Immature natural killer cell (primary cell): ENCODE measurements around the gene TMEM255B. TPM values are rescaled to one million over a fixed set of nuclear protein-coding genes. Genes with fewer than 3 reads are reported as not detected.

Experiments
- DNase-seq, 3 donors: peaks; one replicate each; pipeline ENCODE4 v3.0.0; 2022; ENCODE audit warnings: mixed read lengths in 1 of 3
- H3K27ac Mint-ChIP-seq, 6 donors: one replicate each; pipeline ENCODE4 v1.8.0; 2020; ENCODE audit warnings: mixed read lengths in 6 of 6, mild to moderate bottlenecking in 5 of 6, inconsistent platforms in 4 of 6, moderate library complexity in 3 of 6
- H3K27me3 Mint-ChIP-seq, 3 donors: one replicate each; pipeline ENCODE4 v1.8.0; 2020 to 2021; ENCODE audit warnings: low read depth in 3 of 3, mild to moderate bottlenecking in 3 of 3, mixed read lengths in 3 of 3, moderate library complexity in 3 of 3, inconsistent platforms in 1 of 3
- H3K36me3 Mint-ChIP-seq, 3 donors: one replicate each; pipeline ENCODE4 v1.8.0; 2020; ENCODE audit warnings: mixed read lengths in 3 of 3, inconsistent platforms in 2 of 3, mild to moderate bottlenecking in 2 of 3
- H3K4me1 Mint-ChIP-seq, 2 donors: one replicate each; pipeline ENCODE4 v1.8.0; 2020; ENCODE audit warnings: inconsistent platforms in 2 of 2, mild to moderate bottlenecking in 2 of 2, mixed read lengths in 2 of 2, moderate library complexity in 1 of 2
- H3K4me3 Mint-ChIP-seq, 5 donors: one replicate each; pipeline ENCODE4 v1.8.0; 2020; ENCODE audit warnings: mild to moderate bottlenecking in 5 of 5, mixed read lengths in 5 of 5, inconsistent platforms in 3 of 5, moderate library complexity in 3 of 5
- H3K9me3 Mint-ChIP-seq, 6 donors: one replicate each; pipeline ENCODE4 v1.8.0; 2020; ENCODE audit warnings: mild to moderate bottlenecking in 6 of 6, mixed read lengths in 6 of 6, inconsistent platforms in 4 of 6, moderate library complexity in 3 of 6
- polyA plus RNA-seq, 3 donors: library from polyadenylated mRNA; unstranded; fragments of 300-500 nt; fragmentation: Illumina TruSeq; gene quantifications; one replicate each; pipeline ENCODE4 v1.2.3, GENCODE V29; 2021

The TMEM255B gene
- polyA plus RNA-seq, 3 donors from 2014 or later, result not detected

DNA sequence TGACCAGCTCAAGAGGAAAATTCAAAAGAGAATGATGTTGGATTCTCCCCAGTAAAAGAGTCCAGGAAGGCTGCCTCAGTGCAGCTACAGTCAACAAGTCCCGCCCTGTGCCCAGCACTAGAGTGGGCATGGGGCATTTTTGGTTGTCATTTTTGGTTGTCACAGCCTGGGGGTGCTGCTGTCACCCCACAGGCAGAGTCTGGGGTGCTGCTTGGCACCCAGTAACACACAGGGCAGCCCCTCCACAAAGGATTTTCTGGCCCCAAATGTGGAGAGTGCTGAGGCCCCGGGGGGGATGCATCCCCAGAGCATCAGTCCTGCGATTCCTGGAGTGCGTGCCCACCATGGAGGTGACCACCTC, 28.2 kb upstream of the TMEM255B start:
- no peak for DNase-seq
- Mint-ChIP-seq H3K4me3 (no peak overlapping the region), H3K27ac (no peak overlapping the region), H3K27me3 (peaks cover 7 to 11% (median 8%) of the 10 kb centered on the region in 3 donors), H3K4me1 (peaks cover 0 to 4% of the 10 kb centered on the region in 2 donors), H3K36me3 (no peaks in the 10 kb centered on the region), H3K9me3 (no peaks in the 10 kb centered on the region)

DNA sequence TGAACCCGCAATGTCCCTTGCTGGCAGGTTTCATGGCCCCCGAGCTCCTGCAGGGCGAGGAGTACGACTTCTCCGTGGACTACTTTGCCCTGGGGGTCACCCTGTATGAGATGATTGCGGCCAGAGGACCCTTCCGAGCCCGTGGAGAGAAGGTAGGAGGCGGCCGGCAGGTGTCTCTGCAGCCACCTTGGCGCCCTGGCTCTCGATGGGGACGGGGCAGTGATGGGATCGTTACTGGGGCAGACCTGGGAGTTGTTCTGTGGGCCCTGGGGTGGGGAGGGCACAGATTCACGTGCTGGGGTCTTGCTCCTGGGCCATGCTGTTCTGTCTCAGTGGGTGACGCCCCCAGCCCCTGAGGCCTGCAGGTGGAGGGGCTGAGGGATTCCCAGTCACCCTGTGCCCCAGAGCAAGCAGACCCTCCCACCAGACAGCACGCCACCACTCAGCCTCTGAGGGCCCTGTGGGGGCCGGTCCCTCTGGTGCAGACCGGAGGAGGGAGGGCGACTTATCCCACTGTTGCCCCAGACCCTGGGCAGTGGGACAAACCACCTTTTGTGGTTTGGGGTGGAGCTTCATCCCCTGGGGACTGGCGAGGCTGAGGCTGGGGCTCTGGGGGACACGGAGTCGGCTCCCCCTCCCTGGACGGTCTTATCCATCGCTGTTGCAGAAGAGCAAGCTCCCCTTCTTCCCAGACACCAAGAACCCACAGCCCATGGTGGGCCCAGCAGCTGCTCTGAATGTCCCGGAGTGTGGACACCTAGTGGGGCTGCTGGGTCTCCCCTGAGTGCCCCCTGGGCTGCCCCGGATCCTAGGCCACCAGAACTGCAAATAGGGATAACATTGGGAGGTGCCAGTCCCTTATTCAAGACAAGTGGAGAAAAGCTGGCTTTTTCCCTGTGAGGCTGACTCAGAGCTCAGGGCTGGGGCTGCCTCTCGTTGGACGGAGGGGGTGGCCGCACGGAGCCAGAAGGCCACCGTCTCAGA, 27.5 kb upstream of the TMEM255B start:
- Mint-ChIP-seq H3K4me3 (no peak overlapping the region), H3K27me3 (peaks cover 5 to 8% (median 6%) of the 10 kb centered on the region in 3 donors), H3K36me3 (no peaks in the 10 kb centered on the region), H3K4me1 (peaks cover 0 to 4% of the 10 kb centered on the region in 2 donors), H3K27ac (no peak overlapping the region), H3K9me3 (no peaks in the 10 kb centered on the region)
- no peak for DNase-seq

- DNase-seq, result no peak
- Mint-ChIP-seq H3K9me3 (no peaks in the 10 kb centered on the region), H3K4me3 (no peak overlapping the region), H3K27ac (no peak overlapping the region), H3K27me3 (peaks cover under 1 to 4% (median under 1%) of the 10 kb centered on the region in 3 donors), H3K4me1 (peaks cover 0 to 2% of the 10 kb centered on the region in 2 donors), H3K36me3 (no peaks in the 10 kb centered on the region)
These were observed 26.7 kb upstream of the TMEM255B start for GRCh38 chr13:113732176-113732960.

DNA sequence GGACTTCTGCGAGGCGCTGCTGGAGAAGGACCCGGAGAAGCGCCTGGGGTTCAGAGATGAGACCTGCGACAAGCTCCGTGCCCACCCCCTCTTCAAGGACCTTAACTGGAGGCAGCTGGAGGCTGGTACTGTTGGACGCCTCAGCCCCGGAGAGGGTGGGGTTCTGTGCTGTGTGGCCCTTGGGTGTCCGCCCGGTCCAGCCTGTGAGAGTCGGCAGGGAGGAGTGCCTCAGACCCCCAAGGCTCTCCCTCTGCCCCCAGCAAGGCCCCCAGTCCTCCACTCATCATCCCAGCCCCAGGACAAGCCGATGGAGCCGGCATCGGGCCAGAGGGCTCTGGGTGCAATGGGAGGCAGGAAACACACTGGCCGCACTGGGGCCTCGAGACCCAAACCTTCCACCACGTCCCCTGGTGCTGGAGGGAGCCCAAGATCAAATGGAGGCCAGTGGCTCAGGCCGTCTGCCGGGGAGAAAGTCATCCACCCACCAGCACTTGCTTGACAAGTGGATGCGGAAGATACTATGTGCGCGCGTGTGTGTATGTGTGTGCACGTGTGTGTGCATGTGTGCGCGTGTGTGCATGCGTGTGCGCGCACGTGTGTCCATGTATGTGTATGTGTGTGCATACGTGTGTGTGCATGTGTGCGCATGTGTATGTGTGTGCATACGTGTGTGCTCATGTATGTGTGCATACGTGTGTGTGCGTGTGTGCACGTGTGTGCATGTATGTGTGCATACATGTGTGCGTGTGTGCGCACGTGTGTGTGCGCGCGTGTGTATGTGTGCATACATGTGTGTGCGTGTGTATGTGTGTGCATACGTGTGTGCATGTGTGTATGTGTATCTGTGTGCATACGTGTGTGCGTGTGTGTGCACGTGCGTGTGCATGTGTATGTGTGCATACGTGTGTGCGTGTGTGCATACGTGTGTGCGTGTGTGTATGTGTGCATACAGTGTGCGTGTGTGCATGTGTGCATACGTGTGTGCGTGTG, 25.8 kb upstream of the TMEM255B start:
- Mint-ChIP-seq H3K4me1 (peaks cover 0 to 2% of the 10 kb centered on the region in 2 donors), H3K27ac (no peak overlapping the region), H3K36me3 (no peaks in the 10 kb centered on the region), H3K9me3 (no peaks in the 10 kb centered on the region), H3K27me3 (peaks cover 0 to 4% (median 0%) of the 10 kb centered on the region in 3 donors), H3K4me3 (no peak overlapping the region)
- DNase-seq, result no peak

- H3K36me3 Mint-ChIP-seq, result no peaks in the 10 kb centered on the region
- peaks cover 0 to 4% (median 0%) of the 10 kb centered on the region in 3 donors for H3K27me3 Mint-ChIP-seq
- H3K4me1 Mint-ChIP-seq, result peaks cover 0 to 2% of the 10 kb centered on the region in 2 donors
- no peak overlapping the region for H3K27ac Mint-ChIP-seq
- no peak for DNase-seq
- no peak overlapping the region for H3K4me3 Mint-ChIP-seq
- no peaks in the 10 kb centered on the region for H3K9me3 Mint-ChIP-seq
These were observed 24.8 kb upstream of the TMEM255B start for GRCh38 chr13:113734099-113734825.

DNA sequence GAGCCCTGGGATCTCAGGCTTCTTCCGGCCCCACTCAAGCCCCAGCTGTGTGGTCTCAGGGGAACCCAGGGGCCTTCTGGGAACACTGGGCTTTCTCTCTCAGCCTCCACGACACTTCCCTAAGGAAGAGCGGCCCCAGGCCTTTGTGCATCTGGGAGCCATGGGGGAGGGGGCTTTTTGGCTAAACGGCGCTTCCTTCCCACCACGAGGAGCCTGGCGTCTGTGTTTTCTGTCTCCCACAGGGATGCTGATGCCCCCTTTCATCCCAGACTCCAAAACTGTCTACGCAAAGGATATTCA, 24.2 kb upstream of the TMEM255B start:
- Mint-ChIP-seq H3K27me3 (peaks cover 0 to 4% (median 0%) of the 10 kb centered on the region in 3 donors), H3K4me1 (peaks cover 0 to 2% of the 10 kb centered on the region in 2 donors), H3K27ac (no peak overlapping the region), H3K4me3 (no peak overlapping the region), H3K36me3 (no peaks in the 10 kb centered on the region), H3K9me3 (no peaks in the 10 kb centered on the region)
- no peak for DNase-seq

DNA sequence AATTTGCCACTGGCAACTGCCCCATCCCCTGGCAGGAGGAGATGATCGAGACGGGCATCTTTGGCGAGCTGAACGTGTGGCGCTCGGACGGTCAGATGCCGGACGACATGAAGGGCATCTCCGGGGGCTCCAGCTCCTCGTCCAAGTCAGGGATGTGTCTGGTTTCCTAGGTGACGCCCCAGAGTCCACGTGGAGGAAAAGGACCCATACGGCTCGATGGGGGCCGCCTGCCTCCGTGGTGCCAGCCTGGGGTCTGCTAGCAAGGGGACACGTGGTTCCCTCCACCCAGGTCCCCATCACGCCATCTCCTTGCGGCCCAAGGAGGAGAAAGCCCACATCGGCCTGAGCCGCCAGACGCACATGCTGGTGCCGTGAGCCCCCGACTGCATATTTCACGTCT, 23.8 kb upstream of the TMEM255B start:
- no peak for DNase-seq
- Mint-ChIP-seq H3K27ac (no peak overlapping the region), H3K4me3 (no peak overlapping the region), H3K4me1 (peaks cover 0 to 2% of the 10 kb centered on the region in 2 donors), H3K9me3 (no peaks in the 10 kb centered on the region), H3K36me3 (no peaks in the 10 kb centered on the region), H3K27me3 (peaks cover 0 to 4% (median 0%) of the 10 kb centered on the region in 3 donors)

GRCh38 chr13:113735750-113736149, 23.3 kb upstream of the TMEM255B start:
- peaks cover 2% of the 10 kb centered on the region in 2 donors for H3K4me1 Mint-ChIP-seq
- no peak overlapping the region for H3K4me3 Mint-ChIP-seq
- no peak for DNase-seq
- H3K36me3 Mint-ChIP-seq, result no peaks in the 10 kb centered on the region
- H3K9me3 Mint-ChIP-seq, result no peaks in the 10 kb centered on the region
- no peak overlapping the region for H3K27ac Mint-ChIP-seq
- peaks cover 0 to 6% (median 4%) of the 10 kb centered on the region in 3 donors for H3K27me3 Mint-ChIP-seq

- DNase-seq, result no peak
- no peak overlapping the region for H3K4me3 Mint-ChIP-seq
- peaks cover under 1 to 6% (median 5%) of the 10 kb centered on the region in 3 donors for H3K27me3 Mint-ChIP-seq
- H3K9me3 Mint-ChIP-seq, result no peaks in the 10 kb centered on the region
- H3K36me3 Mint-ChIP-seq, result no peaks in the 10 kb centered on the region
- no peak overlapping the region for H3K27ac Mint-ChIP-seq
- peaks cover 7% of the 10 kb centered on the region in 2 donors for H3K4me1 Mint-ChIP-seq
These were observed 22.7 kb upstream of the TMEM255B start for GRCh38 chr13:113736258-113736731.

- H3K36me3 Mint-ChIP-seq, result no peaks in the 10 kb centered on the region
- no peak overlapping the region for H3K27ac Mint-ChIP-seq
- peaks cover 18 to 19% of the 10 kb centered on the region in 2 donors for H3K4me1 Mint-ChIP-seq
- no peak overlapping the region for H3K4me3 Mint-ChIP-seq
- H3K27me3 Mint-ChIP-seq, result peaks cover 3 to 9% (median 8%) of the 10 kb centered on the region in 3 donors
- DNase-seq, result no peak
- H3K9me3 Mint-ChIP-seq, result no peaks in the 10 kb centered on the region
These were observed 21.2 kb upstream of the TMEM255B start for GRCh38 chr13:113737803-113738202.

- Mint-ChIP-seq H3K27ac (no peak overlapping the region), H3K27me3 (peaks cover 3 to 9% (median 4%) of the 10 kb centered on the region in 3 donors), H3K4me1 (peaks cover 17 to 18% of the 10 kb centered on the region in 2 donors), H3K4me3 (no peak overlapping the region), H3K36me3 (peaks cover 0 to under 1% (median 0%) of the 10 kb centered on the region in 3 donors), H3K9me3 (no peaks in the 10 kb centered on the region)
- no peak for DNase-seq
These were observed 19.3 kb upstream of the TMEM255B start for GRCh38 chr13:113739527-113740285.

- Mint-ChIP-seq H3K27ac (no peak overlapping the region), H3K9me3 (no peaks in the 10 kb centered on the region), H3K27me3 (peaks cover 4 to 9% (median 5%) of the 10 kb centered on the region in 3 donors), H3K4me3 (no peak overlapping the region), H3K36me3 (peaks cover 0 to 3% (median 0%) of the 10 kb centered on the region in 3 donors), H3K4me1 (peaks cover 17 to 18% of the 10 kb centered on the region in 2 donors)
- no peak for DNase-seq
These were observed 18.8 kb upstream of the TMEM255B start for GRCh38 chr13:113740286-113740556.
